HG03575 (cell line): ENCODE data around the gene CDKN2B.
"Not testable (repeated sequence)": the region's sequence is repeated elsewhere in the genome, so short reads cannot be mapped to it uniquely, and the experiment has no call there.

Experiments used
- ATAC-seq: cut with Tn5 transposase; IDR thresholded peaks from one replicate; pipeline ENCODE4 v1.9.1; 2021; ENCODE audit not compliant: unreplicated experiment, insufficient number of reproducible peaks, low FRiP score; ENCODE audit errors: extremely low read depth

CDKN2B gene

GRCh38 chr9:21976334-21976875, 32.7 kb downstream of the CDKN2B start:
- no peak for ATAC-seq

GRCh38 chr9:21974722-21975409, 34.2 kb downstream of the CDKN2B start:
- ATAC-seq: no peak

DNA sequence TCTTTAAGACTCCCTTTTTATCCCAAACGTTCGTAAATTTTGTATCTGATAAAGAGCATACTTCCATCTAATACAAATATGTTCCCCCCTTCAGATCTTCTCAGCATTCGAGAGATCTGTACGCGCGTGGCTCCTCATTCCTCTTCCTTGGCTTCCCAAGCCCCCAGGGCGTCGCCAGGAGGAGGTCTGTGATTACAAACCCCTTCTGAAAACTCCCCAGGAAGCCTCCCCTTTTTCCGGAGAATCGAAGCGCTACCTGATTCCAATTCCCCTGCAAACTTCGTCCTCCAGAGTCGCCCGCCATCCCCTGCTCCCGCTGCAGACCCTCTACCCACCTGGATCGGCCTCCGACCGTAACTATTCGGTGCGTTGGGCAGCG, 34.8 kb downstream of the CDKN2B start:
- ATAC-seq: no peak

DNA sequence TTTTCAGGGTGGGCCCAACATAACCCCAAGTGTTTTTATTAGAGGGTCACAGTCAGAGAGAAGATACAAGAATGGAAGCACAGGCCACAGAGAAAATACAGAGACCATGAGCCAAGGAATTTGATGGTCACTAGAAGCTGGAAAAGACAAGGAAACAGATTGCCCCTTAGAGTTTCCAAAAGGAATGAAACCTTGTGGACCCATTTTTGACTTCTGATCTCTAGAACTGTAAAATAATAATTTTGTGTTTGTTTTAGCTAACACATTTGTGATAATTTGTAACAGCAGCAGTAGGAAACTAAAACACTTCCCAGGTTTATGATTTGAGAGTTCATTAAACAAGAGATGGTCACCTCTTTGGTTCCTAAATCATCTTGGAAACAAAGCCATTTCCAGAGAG, 36.7 kb downstream of the CDKN2B start:
- ATAC-seq: no peak

DNA sequence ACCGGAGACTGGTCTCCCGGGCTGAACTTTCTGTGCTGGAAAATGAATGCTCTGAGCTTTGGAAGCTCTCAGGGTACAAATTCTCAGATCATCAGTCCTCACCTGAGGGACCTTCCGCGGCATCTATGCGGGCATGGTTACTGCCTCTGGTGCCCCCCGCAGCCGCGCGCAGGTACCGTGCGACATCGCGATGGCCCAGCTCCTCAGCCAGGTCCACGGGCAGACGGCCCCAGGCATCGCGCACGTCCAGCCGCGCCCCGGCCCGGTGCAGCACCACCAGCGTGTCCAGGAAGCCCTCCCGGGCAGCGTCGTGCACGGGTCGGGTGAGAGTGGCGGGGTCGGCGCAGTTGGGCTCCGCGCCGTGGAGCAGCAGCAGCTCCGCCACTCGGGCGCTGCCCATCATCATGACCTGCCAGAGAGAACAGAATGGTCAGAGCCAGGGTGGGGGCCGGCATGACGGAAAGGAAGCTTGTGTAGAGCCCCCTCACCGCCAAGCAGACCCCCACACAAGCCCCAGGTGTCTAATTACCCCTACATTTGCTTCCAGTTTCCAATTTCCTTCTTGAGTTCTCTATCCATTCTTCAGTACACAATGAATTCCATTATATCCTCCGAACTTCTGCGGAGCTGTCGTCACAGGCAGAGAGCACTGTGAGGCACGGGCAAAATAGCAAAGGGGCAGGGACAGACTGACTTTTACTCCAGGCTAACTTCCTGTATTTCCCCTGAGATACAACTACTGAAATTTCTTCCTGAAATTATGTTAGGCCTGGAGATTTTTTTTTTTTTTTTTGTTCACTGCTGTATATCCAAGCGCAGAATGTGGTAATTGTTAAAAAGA, 38.1 kb downstream of the CDKN2B start:
- ATAC-seq: no peak

DNA sequence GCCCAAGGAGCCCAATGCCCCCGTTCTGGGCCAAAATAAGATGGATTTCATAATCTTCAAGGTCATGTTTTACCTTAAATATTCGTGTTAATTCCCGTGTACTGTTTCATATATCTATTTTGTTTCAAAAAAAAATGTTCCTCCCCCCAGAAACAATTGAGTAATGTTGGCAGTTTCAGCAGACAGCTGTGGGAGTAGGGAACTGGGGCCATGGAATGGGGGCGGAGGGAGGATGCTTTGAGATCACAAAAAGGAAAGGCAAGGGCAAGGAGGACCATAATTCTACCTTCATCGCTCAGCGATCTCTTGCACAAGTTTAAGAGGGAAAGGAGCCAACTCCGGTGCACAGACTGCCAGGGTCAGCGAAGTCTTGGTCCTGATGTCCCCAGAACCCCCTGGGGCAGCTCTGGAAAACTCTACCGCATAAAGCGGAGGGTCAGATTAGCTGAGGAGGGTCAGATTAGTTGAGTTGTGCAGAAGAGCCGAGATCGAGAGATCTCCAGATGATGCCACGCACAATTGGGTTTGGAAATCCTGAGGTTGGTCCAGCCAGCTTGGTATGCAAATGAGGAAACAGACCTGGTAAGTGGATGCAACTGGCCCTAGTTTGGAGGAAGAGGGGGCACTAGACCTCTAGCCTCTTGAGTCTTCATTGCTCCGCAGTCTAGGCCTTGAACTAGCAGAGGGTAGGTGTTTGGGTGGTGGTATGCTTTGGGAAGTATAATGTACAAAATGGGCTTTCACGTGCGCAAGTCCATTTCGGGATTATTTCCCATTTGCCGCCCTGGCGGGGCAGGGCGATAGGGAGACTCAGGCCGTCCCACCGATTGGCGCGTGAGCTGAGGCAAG, 38.9 kb downstream of the CDKN2B start:
- ATAC-seq: no peak

DNA sequence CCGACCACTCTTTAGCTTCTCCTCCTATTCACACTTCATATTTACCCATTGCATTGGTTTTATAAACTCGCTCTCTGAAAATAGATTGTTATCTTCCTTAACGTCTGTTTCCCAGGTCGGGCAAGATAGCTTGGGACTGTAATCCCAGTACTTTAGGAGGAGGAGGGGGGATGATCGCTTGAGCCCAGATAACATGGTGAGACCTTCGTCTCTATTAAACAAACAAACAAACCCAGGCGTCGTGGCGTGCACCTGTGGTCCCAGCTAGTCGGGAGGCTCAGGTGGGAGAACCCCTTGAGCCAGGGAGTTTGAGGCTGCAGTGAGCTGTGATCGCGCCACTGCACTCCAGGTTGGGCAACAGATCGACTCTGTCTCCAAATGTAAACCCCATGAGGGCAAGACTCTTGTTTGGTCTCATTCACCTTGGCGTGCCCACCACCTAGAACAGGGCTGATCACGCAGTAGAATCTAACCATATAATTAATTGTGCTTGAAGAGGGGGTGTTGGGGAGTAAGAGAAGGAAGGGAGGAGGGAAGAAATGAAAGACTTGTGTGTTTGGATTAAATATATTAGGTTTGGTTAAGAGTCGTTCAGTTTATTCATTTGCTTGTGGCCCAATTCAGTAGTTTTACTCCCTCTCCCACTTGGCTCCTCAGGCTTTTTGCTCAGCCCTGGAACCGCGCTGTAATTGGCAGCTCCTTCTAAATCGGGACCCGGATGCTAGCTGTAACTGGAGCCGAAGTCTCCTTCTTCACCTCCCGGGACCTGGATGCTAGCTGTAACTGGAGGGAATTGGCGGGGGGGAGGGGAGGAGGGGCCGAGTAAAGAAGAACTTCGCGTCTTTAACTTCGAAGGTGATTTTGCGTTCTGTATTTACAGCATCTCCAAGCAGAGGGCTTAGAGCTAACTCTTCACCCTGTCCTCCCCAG, 39.8 kb downstream of the CDKN2B start:
- no peak for ATAC-seq

GRCh38 chr9:21968331-21969010, 40.6 kb downstream of the CDKN2B start:
- ATAC-seq: no peak

GRCh38 chr9:21967702-21968101, 41.4 kb downstream of the CDKN2B start:
- no peak for ATAC-seq

DNA sequence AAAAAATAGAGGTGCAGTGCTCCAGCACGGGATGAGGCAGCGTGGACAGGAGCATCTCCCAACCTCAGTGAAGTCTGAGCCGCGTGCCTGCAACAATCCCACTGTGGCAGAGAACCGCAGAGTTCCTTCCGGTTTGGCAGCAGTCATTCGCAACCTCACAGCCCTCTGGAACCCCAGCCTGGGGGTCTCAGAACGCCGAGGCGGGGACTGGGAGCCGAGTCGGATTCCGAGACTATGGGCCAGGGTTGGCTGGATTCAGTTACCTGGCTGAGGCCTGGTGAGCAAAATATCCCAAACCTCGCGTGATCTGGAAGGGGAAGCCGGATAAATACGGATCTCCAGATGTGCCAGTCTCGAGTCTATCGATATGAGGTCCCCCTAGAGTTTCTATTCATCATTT, 41.9 kb downstream of the CDKN2B start:
- ATAC-seq: no peak

GRCh38 chr9:21966140-21966851, 42.8 kb downstream of the CDKN2B start:
- no peak for ATAC-seq

DNA sequence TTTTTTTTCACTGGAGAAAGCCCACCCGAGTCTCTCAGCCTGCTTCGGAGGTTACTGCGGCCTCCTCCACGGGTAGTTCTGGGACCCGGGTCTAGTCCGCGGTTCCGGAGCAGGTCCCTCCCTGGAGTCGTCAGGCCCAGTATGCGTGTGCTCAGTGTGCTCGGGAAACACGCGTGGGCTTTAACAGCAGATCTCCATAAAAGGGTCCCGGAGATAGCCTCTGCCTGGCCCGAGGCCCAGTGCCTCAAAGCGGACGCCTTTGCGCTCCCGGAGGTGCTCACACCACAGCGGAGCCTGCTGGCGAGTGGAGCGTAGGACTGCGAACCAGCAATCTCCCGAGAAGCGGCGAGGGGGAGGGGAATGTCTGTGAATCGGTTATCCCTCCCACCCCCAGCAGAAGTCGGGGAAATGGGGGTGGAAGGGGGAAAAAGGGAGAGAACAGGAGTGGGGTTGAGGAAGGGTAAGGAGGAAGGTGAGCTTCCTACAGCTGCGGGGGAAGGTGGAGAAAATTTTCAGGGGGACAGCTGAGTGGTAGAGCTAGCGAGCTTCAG, 43.6 kb downstream of the CDKN2B start:
- ATAC-seq: no peak

DNA sequence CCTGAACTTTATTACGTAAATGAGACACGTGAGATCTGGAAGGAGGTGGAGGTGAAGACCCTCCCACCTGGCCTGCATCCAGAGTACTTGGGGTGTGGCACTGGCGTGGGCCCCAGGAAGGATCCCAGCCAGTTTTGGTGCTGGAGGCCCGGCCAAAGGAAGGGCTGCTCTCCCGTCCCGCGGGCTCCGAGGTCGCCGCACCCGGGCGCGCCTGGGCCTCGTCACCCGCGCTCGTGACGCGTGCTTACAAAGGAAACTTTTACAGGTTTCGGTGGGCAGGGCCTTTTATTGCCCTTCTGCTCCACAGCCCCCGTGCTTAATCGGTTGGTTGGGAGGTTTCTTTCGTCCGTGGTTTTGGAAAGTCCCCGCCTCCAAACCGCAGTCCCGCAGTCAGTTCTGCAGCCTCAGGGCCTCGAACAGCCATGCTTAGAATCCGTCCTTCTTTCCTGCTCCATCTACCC, 44.1 kb downstream of the CDKN2B start:
- ATAC-seq: no peak

- no peak for ATAC-seq
Measured at GRCh38 chr9:21961569-21961968, 47.5 kb downstream of the CDKN2B start.

- ATAC-seq: not testable (repeated sequence)
Measured at GRCh38 chr9:21959268-21959667, 49.8 kb downstream of the CDKN2B start.

DNA sequence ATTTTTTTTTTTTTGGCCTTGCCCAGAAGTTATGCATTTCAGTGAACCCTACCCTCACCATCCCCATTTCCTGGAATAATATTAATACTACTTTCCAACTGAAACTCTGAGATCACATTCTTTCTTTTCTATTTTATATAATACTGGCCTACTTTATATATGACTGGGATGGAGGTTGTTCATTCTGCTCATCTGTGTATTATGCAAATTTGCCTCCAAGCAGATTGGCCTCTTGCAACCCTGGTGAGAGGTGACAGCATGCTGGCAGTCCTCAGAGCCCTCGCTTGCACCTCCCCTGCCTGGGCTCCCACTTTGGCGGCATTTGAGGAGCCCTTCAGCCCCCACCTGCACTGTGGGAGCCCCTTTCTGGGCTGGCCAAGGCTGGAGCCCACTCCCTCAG, 50.3 kb downstream of the CDKN2B start:
- ATAC-seq: no peak
